ENCODE measurements around the gene CRACR2A. TPM values are rescaled to one million over a fixed set of nuclear protein-coding genes. Genes with fewer than 3 reads are reported as not detected.

CRACR2A gene
- total RNA-seq, 4 donors from 2014 or later = 4.8 to 18.2 (median 10.6) TPM

- Histone ChIP-seq H3K27me3 (no peaks in the 10 kb centered on the region), H3K4me1 (no peaks in the 10 kb centered on the region), H3K4me3 (no peak overlapping the region), H3K36me3 (no peaks in the 10 kb centered on the region), H3K9me3 (no peaks in the 10 kb centered on the region), H3K27ac (no peak overlapping the region)
- WGBS = 92% methylated on average over 12 of the region's 13 CpGs
- TF ChIP-seq POLR2A (IDR thresholded peaks at IDR 0.05) = no peak
- no peak for TF ChIP-seq EP300 (IDR thresholded peaks at IDR 0.05)
- no peak for TF ChIP-seq POLR2AphosphoS5 (IDR thresholded peaks at IDR 0.05)
- TF ChIP-seq CTCF (IDR thresholded peaks at IDR 0.05) = no peak
- no peak for DNase-seq (ENCODE audit: low spot score in 2 of 2)
These were observed 139.1 kb downstream of the CRACR2A start for GRCh38 chr12:3613641-3614395.

- 56% methylated on average over 8 of the region's 8 CpGs for WGBS
These were observed 140.8 kb downstream of the CRACR2A start for GRCh38 chr12:3611860-3612703.

GRCh38 chr12:3607821-3608220 is 145.1 kb downstream of the CRACR2A start:
- WGBS = 96% methylated on average over 4 of the region's 4 CpGs
- no peak for DNase-seq (ENCODE audit: low spot score in 2 of 2)
- TF ChIP-seq POLR2A (IDR thresholded peaks at IDR 0.05) = no peak
- Histone ChIP-seq H3K4me3 (no peak overlapping the region), H3K27me3 (peaks cover 18% of the 10 kb centered on the region), H3K36me3 (no peaks in the 10 kb centered on the region), H3K27ac (no peak overlapping the region), H3K9me3 (no peaks in the 10 kb centered on the region), H3K4me1 (peaks cover 10% of the 10 kb centered on the region)

More at GRCh38 chr12:3611860-3612703, 140.8 kb downstream of the CRACR2A start:
- no peak overlapping the region for H3K27ac ChIP-seq
- no peak overlapping the region for H3K4me3 ChIP-seq
- H3K27me3 ChIP-seq = no peaks in the 10 kb centered on the region
- no peaks in the 10 kb centered on the region for H3K4me1 ChIP-seq
- no peaks in the 10 kb centered on the region for H3K36me3 ChIP-seq
- TF ChIP-seq POLR2A (IDR thresholded peaks at IDR 0.05) (no peak), CTCF (IDR thresholded peaks at IDR 0.05) (no peak), EP300 (IDR thresholded peaks at IDR 0.05) (no peak), POLR2AphosphoS5 (IDR thresholded peaks at IDR 0.05) (no peak)
- DNase-seq (ENCODE audit: low spot score in 2 of 2) = no peak
- H3K9me3 ChIP-seq = no peaks in the 10 kb centered on the region

GRCh38 chr12:3607039-3607720 is 145.7 kb downstream of the CRACR2A start:
- DNase-seq (ENCODE audit: low spot score in 2 of 2) = no peak
- no peaks in the 10 kb centered on the region for H3K36me3 ChIP-seq
- TF ChIP-seq CTCF (IDR thresholded peaks at IDR 0.05) = no peak
- no peak for TF ChIP-seq POLR2AphosphoS5 (IDR thresholded peaks at IDR 0.05)
- no peak for TF ChIP-seq POLR2A (IDR thresholded peaks at IDR 0.05)
- TF ChIP-seq EP300 (IDR thresholded peaks at IDR 0.05) = no peak
- no peak overlapping the region for H3K27ac ChIP-seq
- H3K9me3 ChIP-seq = no peaks in the 10 kb centered on the region
- peaks cover 10% of the 10 kb centered on the region for H3K4me1 ChIP-seq
- H3K4me3 ChIP-seq = no peak overlapping the region
- 76% methylated on average over 9 of the region's 9 CpGs for WGBS
- peaks cover 24% of the 10 kb centered on the region for H3K27me3 ChIP-seq

- no peaks in the 10 kb centered on the region for H3K36me3 ChIP-seq
- H3K4me3 ChIP-seq = no peak overlapping the region
- DNase-seq (ENCODE audit: low spot score in 2 of 2) = no peak
- TF ChIP-seq POLR2AphosphoS5 (IDR thresholded peaks at IDR 0.05) (no peak), POLR2A (IDR thresholded peaks at IDR 0.05) (no peak), CTCF (IDR thresholded peaks at IDR 0.05) (no peak), EP300 (IDR thresholded peaks at IDR 0.05) (no peak)
- H3K27ac ChIP-seq = no peak overlapping the region
- no peaks in the 10 kb centered on the region for H3K9me3 ChIP-seq
- 69% methylated on average over 10 of the region's 10 CpGs for WGBS
- peaks cover 10% of the 10 kb centered on the region for H3K4me1 ChIP-seq
- peaks cover 33% of the 10 kb centered on the region for H3K27me3 ChIP-seq
These were observed 146.8 kb downstream of the CRACR2A start for GRCh38 chr12:3606128-3606527.

All from suprapubic skin (tissue), 4 donors.